A549 (cell line): ENCODE results near the gene SERPINE2. TPM values are rescaled to one million over a fixed set of nuclear protein-coding genes. Genes with fewer than 3 reads are reported as not detected.

Experiments used
- ATAC-seq, 2 experiments: fragments of 200-7000 bp in 1 of 2; fragments of >200 bp in 1 of 2; cut with Nextera tagmentation in 1 of 2; cut with Tn5 transposase in 1 of 2; 3 replicates each; pipeline versions ENCODE4 v1.8.0 to v1.9.1; 2018 to 2020; ENCODE audit warnings: mild to moderate bottlenecking in 1 of 2, moderate library complexity in 1 of 2
- CTCF ChIA-PET: fragments of 300-600 bp; sonication (Branson Sonifier 250); formaldehyde crosslinking; extraction: SDS; loops from one replicate; lab custom pipeline; 2021; ENCODE audit warnings: antibody characterized with exemption, inconsistent platforms; lab: Yijun Ruan, JAX
- POLR2A ChIA-PET: fragments of 350-600 bp; formaldehyde crosslinking; extraction: SDS; loops from one replicate; lab custom pipeline; 2021; ENCODE audit warnings: antibody characterized with exemption, inconsistent platforms; lab: Yijun Ruan, JAX
- DNase-seq, 2 experiments: peaks; one replicate each; pipeline versions ENCODE4 v3.0.0 to v3.0.0-alpha.2; 2011 to 2016; ENCODE audit warnings: low read depth in 1 of 2, low spot score in 1 of 2
- FAIRE-seq: peaks from 2 replicates; lab custom pipeline; 2011; peaks lifted over from hg19 to GRCh38; lab: Jason Lieb, UNC
- H3K27ac ChIP-seq, 2 experiments: fragments of >200 bp; sonication (Bioruptor Twin); formaldehyde crosslinking; 3 replicates each; pipeline ENCODE4 v1.5.1; 2016 to 2017
- H3K4me1 ChIP-seq: fragments of >200 bp; sonication (Bioruptor Twin); formaldehyde crosslinking; 3 replicates; pipeline ENCODE4 v1.6.1; 2016
- H3K4me2 ChIP-seq: fragments of >200 bp; sonication (Bioruptor Twin); formaldehyde crosslinking; 3 replicates; pipeline ENCODE4 v1.6.1; 2016
- H3K4me3 ChIP-seq: fragments of >200 bp; sonication (Bioruptor Twin); formaldehyde crosslinking; 3 replicates; pipeline ENCODE4 v1.5.1; 2016
- H3K9me3 ChIP-seq: fragments of >200 bp; sonication (Bioruptor Twin); formaldehyde crosslinking; 3 replicates; pipeline ENCODE4 v1.6.1; 2016
- ATOH8 ChIP-seq: fragments of 250-450 bp; sonication (Bioruptor Pico); IDR thresholded peaks from 2 replicates; pipeline ENCODE4 v1.5.0; 2020; ENCODE audit warnings: low read depth, mild to moderate bottlenecking, moderate library complexity
- CTCF ChIP-seq: fragments of >200 bp; sonication (Bioruptor Twin); formaldehyde crosslinking; IDR thresholded peaks from 3 replicates; pipeline ENCODE4 v1.5.1; 2016
- EHF ChIP-seq: fragments of 250-450 bp; sonication (Bioruptor Pico); IDR thresholded peaks from 2 replicates; pipeline ENCODE4 v1.5.0; 2020; ENCODE audit warnings: mild to moderate bottlenecking
- EP300 ChIP-seq, 2 experiments: fragments of >200 bp; sonication (Bioruptor Twin); formaldehyde crosslinking; IDR thresholded peaks; 2 replicates in 1 of 2; 3 replicates in 1 of 2; pipeline ENCODE4 v1.6.1; 2016 to 2017
- FOSB ChIP-seq: fragments of 250-450 bp; sonication (Bioruptor Pico); IDR thresholded peaks from 2 replicates; pipeline ENCODE4 v1.5.0; 2020; ENCODE audit warnings: mild to moderate bottlenecking, moderate library complexity
- FOSL2 ChIP-seq, 2 experiments: fragments of 450-650 bp in 1 of 2; fragments of >200 bp in 1 of 2; sonication (Bioruptor Twin) in 1 of 2; formaldehyde crosslinking; IDR thresholded peaks; 2 replicates each; pipeline versions ENCODE4 v1.5.0 to v1.6.1; 2016 to 2020; ENCODE audit warnings: mild to moderate bottlenecking in 1 of 2, moderate library complexity in 1 of 2
- GATA3 ChIP-seq: IDR thresholded peaks from 2 replicates; pipeline ENCODE4 v1.6.1; 2012; ENCODE audit warnings: borderline replicate concordance
- HOXB5 ChIP-seq: fragments of 250-450 bp; sonication (Bioruptor Pico); IDR thresholded peaks from 2 replicates; pipeline ENCODE4 v1.5.0; 2020; ENCODE audit warnings: mild to moderate bottlenecking, moderate library complexity
- JUN ChIP-seq, 2 experiments: fragments of >200 bp; sonication (Bioruptor Twin); formaldehyde crosslinking; IDR thresholded peaks; 2 replicates in 1 of 2; 3 replicates in 1 of 2; pipeline ENCODE4 v1.6.1; 2016 to 2017
- KDM1A ChIP-seq: fragments of 200-600 bp; sonication (generic); IDR thresholded peaks from 2 replicates; pipeline ENCODE4 v1.6.1; 2016; ENCODE audit warnings: low read depth, mild to moderate bottlenecking
- PHF8 ChIP-seq: fragments of 200-600 bp; sonication (generic); IDR thresholded peaks from 2 replicates; pipeline ENCODE4 v1.6.1; 2016; ENCODE audit warnings: low read depth, mild to moderate bottlenecking, antibody characterized with exemption, moderate library complexity, borderline replicate concordance
- POLR2AphosphoS2 ChIP-seq: conservative IDR thresholded peaks from 2 replicates; pipeline ENCODE4 v1.6.1; 2012; ENCODE audit warnings: low read length, improper control_type of control experiment, inconsistent platforms
- RCOR1 ChIP-seq: fragments of 150-350 bp; IDR thresholded peaks from 2 replicates; pipeline ENCODE4 v1.6.1; 2014; ENCODE audit warnings: antibody characterized with exemption, low read length, low read depth
- REST ChIP-seq: fragments of 200-600 bp; sonication (generic); IDR thresholded peaks from 2 replicates; pipeline ENCODE4 v1.6.1; 2016; ENCODE audit warnings: antibody characterized with exemption, mild to moderate bottlenecking, moderate library complexity
- SREBF2 ChIP-seq: fragments of 450-650 bp; IDR thresholded peaks from 2 replicates; pipeline ENCODE4 v1.6.1; 2014; ENCODE audit warnings: mild to moderate bottlenecking, moderate library complexity
- ZFP36 ChIP-seq: fragments of 450-650 bp; IDR thresholded peaks from 2 replicates; pipeline ENCODE4 v1.6.1; 2014; ENCODE audit warnings: borderline replicate concordance; ENCODE audit not compliant: partially characterized antibody
- ZSCAN20 ChIP-seq: fragments of 250-450 bp; sonication (Bioruptor Pico); IDR thresholded peaks from 2 replicates; pipeline ENCODE4 v1.8.0; 2022; ENCODE audit warnings: mild to moderate bottlenecking, moderate library complexity
- polyA plus RNA-seq, 4 experiments: library from polyadenylated mRNA; depleted of rRNA in 3 of 4; stranded (reverse); fragments of >200 nt; fragmentation: RNase III in 1 of 4; extraction: RNeasy Plus Mini Kit Qiagen cat#74134 plus additional on column Dnase treatment in 1 of 4; gene quantifications; 2 replicates in 3 of 4; 3 replicates in 1 of 4; pipeline ENCODE4 v1.2.3, GENCODE V29; 2011 to 2017
- TF ChIP-seq, protein P1 (sequence below): IDR thresholded peaks from 2 replicates; pipeline ENCODE4 v1.6.1; 2012

SERPINE2 gene
- polyA plus RNA-seq, 2 of the 4 experiments (the other 2 are of a cell fraction) = 58.6 to 88.2 TPM

- TF ChIP-seq ATOH8 (no peak), HOXB5 (CRISPR knock-in tag) (no peak), CTCF (no peak)
- TF ChIP-seq, all 56 proteins: peak for 7
These were observed 15.9 kb downstream of the SERPINE2 start (continued) for GRCh38 chr2:224023188-224023587.

DNA sequence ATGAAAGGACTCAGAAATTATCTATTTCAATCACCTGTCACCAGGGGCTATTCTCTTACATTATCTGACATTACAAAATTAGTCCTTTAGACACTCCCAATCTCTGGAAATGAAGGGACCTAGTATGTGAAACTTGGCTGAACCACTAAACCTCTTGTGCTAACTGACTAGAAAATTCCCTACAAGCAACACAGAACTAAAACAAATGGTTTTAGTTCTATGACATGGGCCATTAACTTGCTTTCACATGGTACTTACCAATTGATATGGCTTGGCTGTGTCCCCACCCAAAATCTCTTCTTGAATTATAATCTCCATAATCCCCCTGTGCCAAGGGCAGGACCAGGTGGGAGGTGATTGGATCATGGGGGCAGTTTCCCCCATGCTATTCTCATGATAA, 16.6 kb downstream of the SERPINE2 start:
- DNase-seq = no peak
- no peak for FAIRE-seq
- Histone ChIP-seq H3K27ac (peak overlapping the region; percentile 19 to 41; a peak in 2 of 6 replicates), H3K4me1 (peaks cover 34% of the 10 kb centered on the region), H3K4me3 (no peak overlapping the region), H3K9me3 (no peaks in the 10 kb centered on the region), H3K4me2 (peak overlapping the region; percentile 62)
- ChIA-PET POLR2A (no interaction called here), CTCF (no interaction called here)
- no peak for TF ChIP-seq FOSL2 (IDR thresholded peaks at IDR 0.05)
- TF ChIP-seq FOSL2 (CRISPR knock-in tag; IDR thresholded peaks at IDR 0.05) = no peak
- no peak for TF ChIP-seq EHF
- no peak for TF ChIP-seq SREBF2
- no peak for TF ChIP-seq GATA3
- no peak for TF ChIP-seq ZFP36
- TF ChIP-seq, protein P1, sequence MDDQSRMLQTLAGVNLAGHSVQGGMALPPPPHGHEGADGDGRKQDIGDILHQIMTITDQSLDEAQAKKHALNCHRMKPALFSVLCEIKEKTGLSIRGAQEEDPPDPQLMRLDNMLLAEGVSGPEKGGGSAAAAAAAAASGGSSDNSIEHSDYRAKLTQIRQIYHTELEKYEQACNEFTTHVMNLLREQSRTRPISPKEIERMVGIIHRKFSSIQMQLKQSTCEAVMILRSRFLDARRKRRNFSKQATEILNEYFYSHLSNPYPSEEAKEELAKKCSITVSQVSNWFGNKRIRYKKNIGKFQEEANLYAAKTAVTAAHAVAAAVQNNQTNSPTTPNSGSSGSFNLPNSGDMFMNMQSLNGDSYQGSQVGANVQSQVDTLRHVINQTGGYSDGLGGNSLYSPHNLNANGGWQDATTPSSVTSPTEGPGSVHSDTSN = no peak
- no peak for TF ChIP-seq ATOH8
- TF ChIP-seq FOSB (CRISPR knock-in tag) = no peak
- TF ChIP-seq EP300 (IDR thresholded peaks at IDR 0.05) = no peak
- no peak for TF ChIP-seq RCOR1
- no peak for TF ChIP-seq ZSCAN20 (CRISPR knock-in tag)
- no peak for TF ChIP-seq PHF8
- TF ChIP-seq CTCF = no peak
- TF ChIP-seq POLR2AphosphoS2 = no peak
- no peak for TF ChIP-seq KDM1A
- no peak for TF ChIP-seq REST
- no peak for TF ChIP-seq JUN (IDR thresholded peaks at IDR 0.05)
- ATAC-seq = no peak
